Activated CD4-positive, CD25-positive, alpha-beta regulatory T cell (primary cell): ENCODE measurements around the gene DVL2.

Experiments used
- DNase-seq, 4 experiments: peaks; one replicate each; lab custom pipeline; 2025; lab: John Stamatoyannopoulos, UW

The DVL2 gene

GRCh38 chr17:7238420-7239090 is 4.2 kb upstream of the DVL2 start:
- DNase-seq = peak in 2 of 4 experiments; percentile 48 to 52

- peak; percentile 67 to 71 (median 69) for DNase-seq
These were observed 3.6 kb upstream of the DVL2 start for GRCh38 chr17:7237761-7238419.

- DNase-seq = no peak
These were observed 3.0 kb upstream of the DVL2 start for GRCh38 chr17:7237266-7237760.

- no peak for DNase-seq
These were observed 2.5 kb upstream of the DVL2 start for GRCh38 chr17:7236808-7237207.

- DNase-seq = no peak
These were observed 1.7 kb upstream of the DVL2 start for GRCh38 chr17:7235693-7236665.

GRCh38 chr17:7233701-7234082 is 625 bp downstream of the DVL2 start:
- DNase-seq = no peak

- no peak for DNase-seq
These were observed 2.2 kb downstream of the DVL2 start for GRCh38 chr17:7232114-7232513.

- DNase-seq = no peak
These were observed 4.8 kb downstream of the DVL2 start for GRCh38 chr17:7229504-7229903.

GRCh38 chr17:7228920-7229319 is 5.4 kb downstream of the DVL2 start:
- no peak for DNase-seq

- no peak for DNase-seq
These were observed 7.3 kb downstream of the DVL2 start for GRCh38 chr17:7226721-7227710.

- DNase-seq = no peak
These were observed 8.5 kb downstream of the DVL2 start for GRCh38 chr17:7225711-7226331.

GRCh38 chr17:7224661-7225111 is 9.6 kb downstream of the DVL2 start:
- DNase-seq = no peak

- no peak for DNase-seq
These were observed 10.2 kb downstream of the DVL2 start for GRCh38 chr17:7224110-7224509.

GRCh38 chr17:7223375-7223774 is 10.9 kb downstream of the DVL2 start:
- DNase-seq = no peak

GRCh38 chr17:7222972-7223292 is 11.4 kb downstream of the DVL2 start:
- no peak for DNase-seq

GRCh38 chr17:7222093-7222971 is 12.0 kb downstream of the DVL2 start:
- no peak for DNase-seq

- DNase-seq = no peak
These were observed 12.8 kb downstream of the DVL2 start for GRCh38 chr17:7221278-7222092.

GRCh38 chr17:7220593-7221277 is 13.6 kb downstream of the DVL2 start:
- DNase-seq = peak; percentile 26 to 38 (median 28)
